Glutamatergic neuron (in vitro differentiated cells): ENCODE measurements around the gene ZFHX3. TPM values are rescaled to one million over a fixed set of nuclear protein-coding genes. Genes with fewer than 3 reads are reported as not detected.

Experiments used
- DNase-seq: peaks from one replicate; pipeline ENCODE4 v3.0.0; 2022
- H3K27ac Mint-ChIP-seq: one replicate; pipeline ENCODE4 v1.8.0; 2020; ENCODE audit warnings: mild to moderate bottlenecking, mixed read lengths, inconsistent platforms; ENCODE audit not compliant: unreplicated experiment
- H3K27me3 Mint-ChIP-seq: one replicate; pipeline ENCODE4 v1.8.0; 2020; ENCODE audit warnings: mild to moderate bottlenecking, moderate library complexity, mixed read lengths, inconsistent platforms; ENCODE audit not compliant: unreplicated experiment
- H3K36me3 Mint-ChIP-seq: one replicate; pipeline ENCODE4 v1.8.0; 2020; ENCODE audit warnings: mild to moderate bottlenecking, mixed read lengths, inconsistent platforms; ENCODE audit not compliant: unreplicated experiment
- H3K4me1 Mint-ChIP-seq: one replicate; pipeline ENCODE4 v1.8.0; 2020; ENCODE audit warnings: mild to moderate bottlenecking, low read depth, mixed read lengths, inconsistent platforms; ENCODE audit not compliant: unreplicated experiment
- H3K4me3 Mint-ChIP-seq: one replicate; pipeline ENCODE4 v1.8.0; 2020; ENCODE audit warnings: mild to moderate bottlenecking, mixed read lengths, inconsistent platforms; ENCODE audit not compliant: unreplicated experiment
- H3K9me3 Mint-ChIP-seq: one replicate; pipeline ENCODE4 v1.8.0; 2020; ENCODE audit warnings: mild to moderate bottlenecking, moderate library complexity, mixed read lengths, inconsistent platforms; ENCODE audit not compliant: unreplicated experiment
- CTCF ChIP-seq: fragments of 200-600 bp; sonication (generic); IDR thresholded peaks from one replicate; pipeline ENCODE4 v1.5.0; 2021; ENCODE audit not compliant: partially characterized antibody, unreplicated experiment
- total RNA-seq: library from RNA; stranded (reverse); fragmentation: NEBNext Ultra II Directional; extraction: Animal tissue kit (Norgen Biotek cat#: 25700); gene quantifications from one replicate; pipeline ENCODE4 v1.2.1, GENCODE V29; 2021; ENCODE audit not compliant: unreplicated experiment

ZFHX3 gene
- total RNA-seq, 1 donor from 2014 or later: 6.8 TPM

- Mint-ChIP-seq H3K27ac (no peak overlapping the region), H3K27me3 (peaks cover 4% of the 10 kb centered on the region), H3K4me3 (no peak overlapping the region), H3K36me3 (no peaks in the 10 kb centered on the region), H3K4me1 (no peaks in the 10 kb centered on the region), H3K9me3 (peaks cover 6% of the 10 kb centered on the region)
- DNase-seq: no peak
- TF ChIP-seq CTCF: no peak
Measured at GRCh38 chr16:72838951-72839350, 209.0 kb downstream of the ZFHX3 start.

GRCh38 chr16:72838586-72838910 lies 209.4 kb downstream of the ZFHX3 start:
- no peaks in the 10 kb centered on the region for H3K4me1 Mint-ChIP-seq
- peaks cover 3% of the 10 kb centered on the region for H3K9me3 Mint-ChIP-seq
- no peak overlapping the region for H3K27ac Mint-ChIP-seq
- no peaks in the 10 kb centered on the region for H3K36me3 Mint-ChIP-seq
- no peak for DNase-seq
- H3K27me3 Mint-ChIP-seq: no peaks in the 10 kb centered on the region
- H3K4me3 Mint-ChIP-seq: no peak overlapping the region
- TF ChIP-seq CTCF: no peak

DNA sequence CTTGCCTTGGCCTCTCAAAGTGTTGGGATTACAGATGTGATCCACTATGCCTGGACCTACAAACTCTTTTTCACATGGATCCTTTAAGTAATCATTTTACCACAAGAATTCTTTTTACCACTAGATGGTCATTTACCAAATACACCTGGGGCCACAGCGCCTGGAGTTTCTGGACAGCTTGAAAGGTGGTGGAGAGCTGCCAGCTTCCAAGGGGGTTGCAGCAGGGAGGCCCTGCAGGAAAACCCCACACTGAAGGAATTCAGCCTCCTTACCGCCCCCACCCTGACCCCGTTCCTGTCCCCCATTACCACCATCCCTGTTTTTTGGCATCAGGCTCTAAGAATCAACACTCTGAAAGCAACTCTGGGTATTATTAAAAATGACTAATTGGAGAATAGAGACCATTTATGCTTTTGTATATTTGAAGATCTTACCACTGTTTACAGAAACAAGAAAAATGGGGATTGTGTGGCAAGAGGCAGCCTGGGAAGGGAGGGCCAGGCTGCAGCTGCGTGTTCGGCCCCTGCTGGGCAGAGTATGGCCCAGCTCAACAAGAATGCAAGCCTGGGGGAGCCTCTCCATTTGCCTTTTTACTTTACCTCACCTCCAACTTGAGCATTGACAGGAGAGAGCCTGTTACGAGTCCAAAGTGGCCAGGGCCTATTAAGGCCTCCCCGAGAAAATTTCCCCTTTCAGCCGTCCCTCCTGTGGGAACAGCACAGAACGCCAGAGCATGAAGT lies 209.9 kb downstream of the ZFHX3 start:
- peaks cover 3% of the 10 kb centered on the region for H3K9me3 Mint-ChIP-seq
- no peak for TF ChIP-seq CTCF
- no peak for DNase-seq
- H3K36me3 Mint-ChIP-seq: no peaks in the 10 kb centered on the region
- H3K27ac Mint-ChIP-seq: no peak overlapping the region
- H3K4me1 Mint-ChIP-seq: no peaks in the 10 kb centered on the region
- H3K27me3 Mint-ChIP-seq: no peaks in the 10 kb centered on the region
- H3K4me3 Mint-ChIP-seq: no peak overlapping the region

- no peaks in the 10 kb centered on the region for H3K4me1 Mint-ChIP-seq
- no peak for TF ChIP-seq CTCF
- H3K36me3 Mint-ChIP-seq: no peaks in the 10 kb centered on the region
- no peaks in the 10 kb centered on the region for H3K27me3 Mint-ChIP-seq
- H3K27ac Mint-ChIP-seq: no peak overlapping the region
- DNase-seq: no peak
- no peak overlapping the region for H3K4me3 Mint-ChIP-seq
- H3K9me3 Mint-ChIP-seq: peaks cover 3% of the 10 kb centered on the region
Measured at GRCh38 chr16:72836985-72837384, 210.9 kb downstream of the ZFHX3 start.

GRCh38 chr16:72836181-72836580 lies 211.7 kb downstream of the ZFHX3 start:
- H3K36me3 Mint-ChIP-seq: no peaks in the 10 kb centered on the region
- no peak overlapping the region for H3K4me3 Mint-ChIP-seq
- DNase-seq: no peak
- no peak for TF ChIP-seq CTCF
- H3K27ac Mint-ChIP-seq: no peak overlapping the region
- H3K27me3 Mint-ChIP-seq: no peaks in the 10 kb centered on the region
- H3K9me3 Mint-ChIP-seq: peaks cover 3% of the 10 kb centered on the region
- no peaks in the 10 kb centered on the region for H3K4me1 Mint-ChIP-seq
